Sigmoid colon (tissue), 7 donors: ENCODE measurements around the gene CATSPER1. TPM values are rescaled to one million over a fixed set of nuclear protein-coding genes. Genes with fewer than 3 reads are reported as not detected.
A peak's percentile ranks its signal among the peaks of the same experiment; 100 is the strongest.

ENCODE experiments used
- DNase-seq: peaks from one replicate; pipeline ENCODE4 v3.0.0-alpha.2; 2019
- H3K27ac ChIP-seq, 4 donors: fragments of 200-600 bp; sonication (generic); one replicate each; pipeline ENCODE4 v1.5.1; 2016 to 2019; ENCODE audit warnings: mild to moderate bottlenecking in 1 of 4
- H3K27me3 ChIP-seq, 3 donors: fragments of 200-600 bp; sonication (generic); one replicate each; pipeline ENCODE4 v1.5.1; 2019; ENCODE audit warnings: mild to moderate bottlenecking in 1 of 3
- H3K36me3 ChIP-seq, 4 donors: fragments of 200-600 bp; sonication (generic); one replicate each; pipeline ENCODE4 v1.5.1; 2016 to 2019
- H3K4me1 ChIP-seq, 4 donors: fragments of 200-600 bp; sonication (generic); one replicate each; pipeline ENCODE4 v1.5.1; 2017 to 2019
- H3K4me3 ChIP-seq, 4 donors: fragments of 200-600 bp; sonication (generic); one replicate each; pipeline ENCODE4 v1.5.1; 2017 to 2019; ENCODE audit warnings: mild to moderate bottlenecking in 2 of 4, moderate library complexity in 1 of 4
- H3K9me3 ChIP-seq, 4 donors: fragments of 200-600 bp in 3 of 4; sonication (generic) in 3 of 4; one replicate each; pipeline versions ENCODE4 v1.5.1 to v1.6.1; 2013 to 2019
- CTCF ChIP-seq, 4 experiments: fragments of 450-650 bp in 3 of 4; fragments of 200-600 bp in 1 of 4; IDR thresholded peaks; one replicate each; pipeline ENCODE4 v1.5.1; 2016 to 2019; ENCODE audit warnings: antibody characterized with exemption in 4 of 4, mild to moderate bottlenecking in 3 of 4, moderate library complexity in 2 of 4
- EP300 ChIP-seq, 4 donors: sonication (generic); formaldehyde crosslinking; IDR thresholded peaks; one replicate each; pipeline ENCODE4 v1.6.1; 2017; ENCODE audit warnings: antibody characterized with exemption in 4 of 4
- POLR2A ChIP-seq, 2 donors: fragments of 450-650 bp; IDR thresholded peaks; one replicate each; pipeline ENCODE4 v1.6.1; 2016; ENCODE audit warnings: antibody characterized with exemption in 2 of 2, mild to moderate bottlenecking in 2 of 2, moderate library complexity in 2 of 2
- POLR2AphosphoS5 ChIP-seq, 4 donors: sonication (generic); formaldehyde crosslinking; IDR thresholded peaks; one replicate each; pipeline ENCODE4 v1.6.1; 2017; ENCODE audit warnings: antibody characterized with exemption in 4 of 4
- WGBS, 2 donors: extraction: QIAGEN DNeasy Blood & Tissue Kit; methylation state at CpG; one replicate each; pipeline ENCODE4 v1.1.7; 2013; 5-methylcytosine and 5-hydroxymethylcytosine counted together
- intact Hi-C: fragments of 100-400 bp; cut with DNase I; formaldehyde crosslinking; loops from one replicate; pipeline ENCODE4 v1.15.1; 2023
- polyA plus RNA-seq, 3 donors: library from polyadenylated mRNA; stranded (reverse); fragments of 200-250 nt; gene quantifications; one replicate each; pipeline ENCODE4 v1.2.3, GENCODE V29; 2013
- total RNA-seq, 4 donors: library from RNA; depleted of rRNA; stranded (reverse); fragments of >200 nt; gene quantifications; one replicate each; pipeline ENCODE4 v1.1.0, GENCODE V29; 2016
- donor health status: healthy with polysubstance abuse.
- donor health status: Bipolar disorder and iron deficiency.
- donor health status: healthy.

The CATSPER1 gene
- total and polyA plus RNA-seq, 7 donors, result 0.06 TPM; not detected in 6

- no peak for DNase-seq
- Histone ChIP-seq H3K27ac (no peak overlapping the region), H3K4me1 (peaks cover 0 to 12% (median 10%) of the 10 kb centered on the region in 4 donors), H3K4me3 (no peak overlapping the region), H3K27me3 (no peaks in the 10 kb centered on the region), H3K36me3 (peaks cover 44 to 100% (median 73%) of the 10 kb centered on the region in 4 donors), H3K9me3 (no peaks in the 10 kb centered on the region)
- TF ChIP-seq POLR2A (IDR thresholded peaks at IDR 0.05) (no peak), EP300 (IDR thresholded peaks at IDR 0.05) (no peak), POLR2AphosphoS5 (IDR thresholded peaks at IDR 0.05) (no peak), CTCF (IDR thresholded peaks at IDR 0.05) (no peak)
- WGBS, 2 donors, result 97 to 98% methylated on average over 2 of the region's 2 CpGs
- intact Hi-C loops, result no loop called here
Observed at GRCh38 chr11:66063900-66064299, 37.6 kb upstream of the CATSPER1 start.

GRCh38 chr11:66062408-66062807 lies 36.1 kb upstream of the CATSPER1 start:
- intact Hi-C loops, result no loop called here
- H3K36me3 ChIP-seq, result peaks cover 53 to 100% (median 77%) of the 10 kb centered on the region in 4 donors
- no peak for DNase-seq
- no peaks in the 10 kb centered on the region for H3K27me3 ChIP-seq
- no peak overlapping the region for H3K4me3 ChIP-seq
- no peaks in the 10 kb centered on the region for H3K9me3 ChIP-seq
- no peak overlapping the region for H3K27ac ChIP-seq
- H3K4me1 ChIP-seq, result no peaks in the 10 kb centered on the region
- 94 to 98% methylated on average over 2 of the region's 2 CpGs for WGBS, 2 donors
- no peak for TF ChIP-seq POLR2A (IDR thresholded peaks at IDR 0.05)

GRCh38 chr11:66061268-66061667 lies 35.0 kb upstream of the CATSPER1 start:
- TF ChIP-seq POLR2AphosphoS5 (IDR thresholded peaks at IDR 0.05) (no peak), POLR2A (IDR thresholded peaks at IDR 0.05) (no peak), CTCF (IDR thresholded peaks at IDR 0.05) (no peak), EP300 (IDR thresholded peaks at IDR 0.05) (no peak)
- no peak for DNase-seq
- Histone ChIP-seq H3K4me1 (no peaks in the 10 kb centered on the region), H3K36me3 (peaks cover 56 to 100% (median 83%) of the 10 kb centered on the region in 4 donors), H3K27me3 (no peaks in the 10 kb centered on the region), H3K4me3 (no peak overlapping the region), H3K9me3 (no peaks in the 10 kb centered on the region), H3K27ac (no peak overlapping the region)
- intact Hi-C loops, result no loop called here
- 79 to 84% methylated on average over 6 of the region's 6 CpGs for WGBS, 2 donors

- 81% methylated on average over 8 of the region's 8 CpGs for WGBS, 2 donors
- TF ChIP-seq EP300 (IDR thresholded peaks at IDR 0.05), result no peak
Observed at GRCh38 chr11:66059966-66060680, 33.8 kb upstream of the CATSPER1 start.

DNA sequence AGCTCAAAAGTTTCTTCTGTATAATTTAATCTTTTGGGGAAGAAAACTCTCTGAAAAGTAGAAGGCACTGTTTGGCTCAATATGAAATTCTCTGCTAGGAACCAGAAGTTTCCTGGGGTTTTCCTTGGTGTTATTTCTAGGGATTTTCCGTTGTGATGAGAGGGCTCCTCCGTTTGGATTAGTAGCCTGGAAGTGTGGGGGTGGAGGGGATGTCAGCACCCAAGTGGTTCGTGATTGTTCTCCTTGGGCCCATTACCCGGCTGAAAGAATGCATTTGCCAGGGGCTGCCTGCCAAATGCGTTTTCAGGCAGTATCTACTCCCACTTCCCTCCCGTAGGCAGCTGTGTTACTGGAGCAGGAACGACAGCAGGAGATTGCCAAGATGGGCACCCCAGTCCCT lies 30.2 kb upstream of the CATSPER1 start:
- peak; percentile 44 for DNase-seq
- WGBS, 2 donors, result 76 to 81% methylated on average over 7 of the region's 7 CpGs
- intact Hi-C loops, result no loop called here

More at GRCh38 chr11:66059966-66060680, 33.8 kb upstream of the CATSPER1 start:
- intact Hi-C loops, result no loop called here
- no peaks in the 10 kb centered on the region for H3K4me1 ChIP-seq
- no peaks in the 10 kb centered on the region for H3K27me3 ChIP-seq
- DNase-seq, result no peak
- no peaks in the 10 kb centered on the region for H3K9me3 ChIP-seq
- H3K4me3 ChIP-seq, result no peak overlapping the region
- H3K27ac ChIP-seq, result no peak overlapping the region
- peaks cover 62 to 100% (median 93%) of the 10 kb centered on the region in 4 donors for H3K36me3 ChIP-seq

GRCh38 chr11:66055021-66055420 lies 28.7 kb upstream of the CATSPER1 start:
- no peak for TF ChIP-seq EP300 (IDR thresholded peaks at IDR 0.05)
- no peak for TF ChIP-seq POLR2A (IDR thresholded peaks at IDR 0.05)
- no peak for TF ChIP-seq POLR2AphosphoS5 (IDR thresholded peaks at IDR 0.05)
- TF ChIP-seq CTCF (IDR thresholded peaks at IDR 0.05), result no peak
- WGBS, 2 donors, result 96 to 97% methylated on average over 7 of the region's 7 CpGs
- peak; percentile 63 for DNase-seq
- no peak overlapping the region for H3K4me3 ChIP-seq
- peaks cover 48 to 66% (median 56%) of the 10 kb centered on the region in 4 donors for H3K36me3 ChIP-seq
- H3K9me3 ChIP-seq, result no peaks in the 10 kb centered on the region
- peaks cover 0 to 28% (median 20%) of the 10 kb centered on the region in 4 donors for H3K4me1 ChIP-seq
- intact Hi-C loops, result no loop called here
- H3K27ac ChIP-seq, result no peak overlapping the region
- H3K27me3 ChIP-seq, result no peaks in the 10 kb centered on the region

More for the DNA sequence above, 30.2 kb upstream of the CATSPER1 start:
- Histone ChIP-seq H3K27me3 (no peaks in the 10 kb centered on the region), H3K27ac (no peak overlapping the region), H3K36me3 (peaks cover 61 to 81% (median 70%) of the 10 kb centered on the region in 4 donors), H3K4me1 (peaks cover 0 to 23% (median 15%) of the 10 kb centered on the region in 4 donors), H3K9me3 (no peaks in the 10 kb centered on the region), H3K4me3 (no peak overlapping the region)
- no peak for TF ChIP-seq POLR2A (IDR thresholded peaks at IDR 0.05)
